Ovary (tissue), 3 donors: ENCODE data around the gene KRT7.

Experiments used
- EP300 ChIP-seq: sonication (generic); formaldehyde crosslinking; IDR thresholded peaks from one replicate; pipeline ENCODE4 v1.6.1; 2017; ENCODE audit warnings: antibody characterized with exemption
- TF ChIP-seq, protein P1 (sequence below), 3 donors: fragments of 450-650 bp in 2 of 3; fragments of 200-600 bp in 1 of 3; IDR thresholded peaks; one replicate each; pipeline versions ENCODE4 v1.5.1 to v1.8.0; 2016 to 2022; ENCODE audit warnings: antibody characterized with exemption in 3 of 3, mild to moderate bottlenecking in 1 of 3
- donor health status: DM: no; HTN: no; CAD: no.

DNA sequence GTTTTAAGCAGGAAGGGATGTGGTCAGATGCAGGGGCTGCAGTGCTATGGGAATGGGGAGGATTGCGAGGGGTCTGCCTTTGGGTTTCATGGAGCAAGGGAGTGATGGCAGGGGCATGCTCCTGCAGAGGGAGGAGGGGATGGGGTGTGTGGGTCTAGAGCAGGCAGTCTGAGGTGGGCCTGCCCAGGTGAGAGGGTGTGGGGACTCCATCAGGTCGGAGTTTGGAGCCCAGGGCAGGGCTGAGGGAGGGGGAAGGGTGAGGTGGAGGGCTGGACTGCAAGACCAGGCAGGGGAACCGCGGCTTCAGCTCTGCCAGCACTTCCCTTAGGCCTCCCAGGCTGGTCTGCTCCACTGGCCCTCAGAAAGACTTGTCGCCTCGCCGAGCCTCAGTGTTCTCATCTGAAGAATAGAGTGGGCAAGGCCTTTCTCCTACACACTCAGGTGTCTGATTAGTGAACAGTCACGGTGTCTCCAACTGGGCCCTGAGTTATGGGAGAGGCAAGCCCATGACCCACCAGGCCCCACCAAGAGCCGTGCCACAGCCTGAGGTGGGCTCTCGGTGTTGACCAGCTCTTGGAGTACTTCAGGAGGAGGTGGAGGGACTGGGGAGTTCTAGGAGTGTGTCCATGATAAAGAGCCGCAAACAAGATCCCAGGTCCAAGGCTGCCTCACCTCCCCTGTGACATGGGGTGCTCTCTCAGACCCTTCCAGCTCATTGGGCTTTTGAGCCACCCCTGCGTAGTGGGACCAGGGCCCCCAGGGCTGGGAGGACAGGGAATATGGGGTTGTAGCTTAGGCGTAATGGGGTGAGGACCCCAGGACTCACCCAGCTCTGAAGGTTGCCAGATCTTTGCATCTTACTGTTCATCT is 21.1 kb upstream of the KRT7 start:
- TF ChIP-seq, protein P1, sequence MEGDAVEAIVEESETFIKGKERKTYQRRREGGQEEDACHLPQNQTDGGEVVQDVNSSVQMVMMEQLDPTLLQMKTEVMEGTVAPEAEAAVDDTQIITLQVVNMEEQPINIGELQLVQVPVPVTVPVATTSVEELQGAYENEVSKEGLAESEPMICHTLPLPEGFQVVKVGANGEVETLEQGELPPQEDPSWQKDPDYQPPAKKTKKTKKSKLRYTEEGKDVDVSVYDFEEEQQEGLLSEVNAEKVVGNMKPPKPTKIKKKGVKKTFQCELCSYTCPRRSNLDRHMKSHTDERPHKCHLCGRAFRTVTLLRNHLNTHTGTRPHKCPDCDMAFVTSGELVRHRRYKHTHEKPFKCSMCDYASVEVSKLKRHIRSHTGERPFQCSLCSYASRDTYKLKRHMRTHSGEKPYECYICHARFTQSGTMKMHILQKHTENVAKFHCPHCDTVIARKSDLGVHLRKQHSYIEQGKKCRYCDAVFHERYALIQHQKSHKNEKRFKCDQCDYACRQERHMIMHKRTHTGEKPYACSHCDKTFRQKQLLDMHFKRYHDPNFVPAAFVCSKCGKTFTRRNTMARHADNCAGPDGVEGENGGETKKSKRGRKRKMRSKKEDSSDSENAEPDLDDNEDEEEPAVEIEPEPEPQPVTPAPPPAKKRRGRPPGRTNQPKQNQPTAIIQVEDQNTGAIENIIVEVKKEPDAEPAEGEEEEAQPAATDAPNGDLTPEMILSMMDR (IDR thresholded peaks at IDR 0.05) = no peak
- no peak for TF ChIP-seq EP300
